HepG2 (cell line): Measurements from ENCODE around the gene NUDT3. TPM values are rescaled to one million over a fixed set of nuclear protein-coding genes. Genes with fewer than 3 reads are reported as not detected.

ENCODE experiments used
- BCL6 ChIP-seq: IDR thresholded peaks from 2 replicates; pipeline ENCODE4 v1.6.1; 2016; ENCODE audit warnings: missing genetic modification reagents, missing compliant biosample characterization
- BRD4 ChIP-seq: sonication (generic); formaldehyde crosslinking; IDR thresholded peaks from 2 replicates; pipeline ENCODE4 v1.4.0; 2020; ENCODE audit warnings: missing genetic modification reagents
- FOXA3 ChIP-seq: IDR thresholded peaks from 2 replicates; pipeline ENCODE4 v1.6.1; 2016; ENCODE audit warnings: missing genetic modification reagents, missing compliant biosample characterization
- HES4 ChIP-seq: sonication (generic); formaldehyde crosslinking; IDR thresholded peaks from 2 replicates; pipeline ENCODE4 v1.9.0; 2021; ENCODE audit warnings: mild to moderate bottlenecking, missing genetic modification reagents, borderline replicate concordance
- HNF4G ChIP-seq, 2 experiments: sonication (generic) in 1 of 2; formaldehyde crosslinking in 1 of 2; IDR thresholded peaks; 2 replicates each; pipeline versions ENCODE4 v1.4.0 to v1.6.1; 2011 to 2020; ENCODE audit warnings: borderline replicate concordance in 2 of 2, low read depth in 2 of 2, mild to moderate bottlenecking in 2 of 2, low read length in 1 of 2, missing genetic modification reagents in 1 of 2, moderate library complexity in 1 of 2
- MAFK ChIP-seq, 2 experiments: IDR thresholded peaks in 1 of 2; conservative IDR thresholded peaks in 1 of 2; 2 replicates each; pipeline ENCODE4 v1.6.1; 2011; ENCODE audit warnings: improper control_type of control experiment in 2 of 2, low read length in 2 of 2
- NAIF1 ChIP-seq: sonication (generic); formaldehyde crosslinking; IDR thresholded peaks from 2 replicates; pipeline ENCODE4 v1.5.0; 2020; ENCODE audit warnings: mild to moderate bottlenecking, missing genetic modification reagents, borderline replicate concordance
- NR2F6 ChIP-seq, 2 experiments: IDR thresholded peaks; 2 replicates each; pipeline ENCODE4 v1.6.1; 2016; ENCODE audit warnings: antibody characterized with exemption in 1 of 2, mild to moderate bottlenecking in 1 of 2
- PHF21A ChIP-seq: sonication (generic); formaldehyde crosslinking; IDR thresholded peaks from 2 replicates; pipeline ENCODE4 v1.5.0; 2020; ENCODE audit warnings: mild to moderate bottlenecking, missing genetic modification reagents
- RARG ChIP-seq: sonication (generic); formaldehyde crosslinking; IDR thresholded peaks from 2 replicates; pipeline ENCODE4 v1.4.0; 2020; ENCODE audit warnings: low read depth, mild to moderate bottlenecking, missing genetic modification reagents
- RFX5 ChIP-seq: IDR thresholded peaks from 2 replicates; pipeline ENCODE4 v1.6.1; 2011; ENCODE audit warnings: low read depth, low read length, improper control_type of control experiment
- ZNF235 ChIP-seq: sonication (generic); formaldehyde crosslinking; IDR thresholded peaks from 2 replicates; pipeline ENCODE4 v1.8.1; 2023; ENCODE audit warnings: mild to moderate bottlenecking, missing genetic modification reagents, borderline replicate concordance
- ZNF614 ChIP-seq: IDR thresholded peaks from 2 replicates; pipeline ENCODE4 v1.6.1; 2018; ENCODE audit warnings: missing biosample characterization, missing genetic modification reagents, inconsistent platforms, borderline replicate concordance
- ZNF616 ChIP-seq: sonication (generic); formaldehyde crosslinking; IDR thresholded peaks from 2 replicates; pipeline ENCODE4 v1.5.0; 2020; ENCODE audit warnings: low read depth, mild to moderate bottlenecking, missing genetic modification reagents
- ZNF788 ChIP-seq: sonication (generic); formaldehyde crosslinking; IDR thresholded peaks from 2 replicates; pipeline ENCODE4 v1.5.0; 2020; ENCODE audit warnings: mild to moderate bottlenecking, missing genetic modification reagents, borderline replicate concordance
- polyA plus RNA-seq, 8 experiments: library from polyadenylated mRNA; depleted of rRNA in 3 of 8; stranded (reverse) in 7 of 8; unstranded in 1 of 8; fragments of >200 nt; fragmentation: Illumina TruSeq in 4 of 8; extraction: Trizol in 4 of 8; gene quantifications; 2 replicates each; pipeline versions ENCODE4 v1.2.1 to v1.2.3, GENCODE V29; 2011 to 2016; ENCODE audit warnings: low read depth in 4 of 8, missing spikeins in 1 of 8, mixed read lengths in 1 of 8; ENCODE audit not compliant: insufficient read depth in 1 of 8
- total RNA-seq, 5 experiments: library from RNA; depleted of rRNA; stranded (reverse); fragments of >200 nt; fragmentation: Illumina TruSeq; extraction: Trizol; gene quantifications; 2 replicates each; pipeline ENCODE4 v1.2.3, GENCODE V29; 2016; ENCODE audit warnings: low read depth in 1 of 5
- TF ChIP-seq, protein P1 (sequence below): sonication (generic); formaldehyde crosslinking; IDR thresholded peaks from 2 replicates; pipeline ENCODE4 v1.4.0; 2020; ENCODE audit warnings: missing genetic modification reagents
- TF ChIP-seq, protein P2 (sequence below): sonication (generic); formaldehyde crosslinking; IDR thresholded peaks from 2 replicates; pipeline ENCODE4; 2020; ENCODE audit warnings: missing genetic modification reagents, mild to moderate bottlenecking, borderline replicate concordance
- TF ChIP-seq, protein P3 (sequence below): sonication (generic); formaldehyde crosslinking; IDR thresholded peaks from 2 replicates; pipeline ENCODE4 v1.4.0; 2020; ENCODE audit warnings: missing genetic modification reagents

Gene NUDT3
- total and polyA plus RNA-seq, 2 of the 13 experiments (the other 11 are each of a cell fraction or from before 2014, with no cell fraction given) = 20.2 to 20.6 TPM

DNA sequence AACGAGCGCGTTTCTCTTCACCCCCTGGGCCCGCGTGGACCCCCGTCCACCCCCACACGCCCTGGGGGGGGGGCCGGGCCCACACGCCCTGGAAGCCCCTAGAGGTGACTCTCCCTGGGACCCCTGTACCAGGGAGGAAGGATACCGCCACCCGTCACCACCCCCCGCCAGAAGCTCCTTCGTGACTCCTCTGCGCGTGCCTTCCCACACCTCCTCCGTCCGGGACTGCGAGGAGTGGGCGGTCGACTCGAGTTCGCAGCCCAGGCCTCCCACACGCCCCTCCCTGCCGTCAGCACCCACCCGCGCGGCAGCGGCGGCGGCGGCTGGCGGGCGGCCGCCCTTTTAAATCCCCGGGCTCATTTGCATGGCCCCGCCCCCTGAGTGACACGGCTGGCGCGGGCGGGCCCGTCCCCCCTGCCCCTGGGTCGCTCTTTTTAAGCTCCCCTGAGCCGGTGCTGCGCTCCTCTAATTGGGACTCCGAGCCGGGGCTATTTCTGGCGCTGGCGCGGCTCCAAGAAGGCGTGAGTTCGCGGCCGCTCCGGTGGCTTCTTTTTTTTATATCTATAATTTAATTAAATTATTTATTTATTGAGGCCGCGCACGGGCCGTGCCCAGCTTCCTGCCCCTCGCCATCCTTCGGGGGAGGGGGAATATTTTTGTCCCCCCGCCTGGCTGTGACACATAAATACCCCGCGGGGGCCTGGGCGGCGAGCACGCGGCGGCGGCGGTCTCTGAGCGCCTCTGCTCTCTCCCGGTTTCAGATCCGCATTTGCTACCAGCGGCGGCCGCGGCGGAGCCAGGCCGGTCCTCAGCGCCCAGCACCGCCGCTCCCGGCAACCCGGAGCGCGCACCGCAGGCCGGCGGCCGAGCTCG, 155.8 kb downstream of the NUDT3 start, which contains the start of gene HMGA1 (continued):
- TF ChIP-seq RARG (CRISPR knock-in tag) (no peak), ZNF614 (CRISPR knock-in tag) (no peak), NR2F6 (IDR thresholded peaks at IDR 0.05) (no peak), NR2F6 (CRISPR knock-in tag; IDR thresholded peaks at IDR 0.05) (no peak), BCL6 (no peak), RFX5 (no peak), ZNF235 (peak; percentile 85), PHF21A (CRISPR knock-in tag) (peak; percentile 3; the same call in 1 of the 2 replicates), FOXA3 (no peak), MAFK (conservative IDR thresholded peaks at IDR 0.05 in 1 of 2, IDR thresholded peaks at IDR 0.05 in 1 of 2; ENCODE audit: low read length in 2 of 2) (no peak), HNF4G (IDR thresholded peaks at IDR 0.05; ENCODE audit: borderline replicate concordance, low read depth, low read length) (peak; percentile 4; the same call in 1 of the 2 replicates), HNF4G (CRISPR knock-in tag; IDR thresholded peaks at IDR 0.05; ENCODE audit: borderline replicate concordance, low read depth) (no peak), ZNF616 (CRISPR knock-in tag) (no peak), HES4 (0 out of 2 replicates have a peak, but pooled peaks have one; percentile 21), NAIF1 (CRISPR knock-in tag) (no peak), ZNF788 (peak; percentile 33; the same call in 1 of the 2 replicates), BRD4 (no peak)
- TF ChIP-seq, protein P1, sequence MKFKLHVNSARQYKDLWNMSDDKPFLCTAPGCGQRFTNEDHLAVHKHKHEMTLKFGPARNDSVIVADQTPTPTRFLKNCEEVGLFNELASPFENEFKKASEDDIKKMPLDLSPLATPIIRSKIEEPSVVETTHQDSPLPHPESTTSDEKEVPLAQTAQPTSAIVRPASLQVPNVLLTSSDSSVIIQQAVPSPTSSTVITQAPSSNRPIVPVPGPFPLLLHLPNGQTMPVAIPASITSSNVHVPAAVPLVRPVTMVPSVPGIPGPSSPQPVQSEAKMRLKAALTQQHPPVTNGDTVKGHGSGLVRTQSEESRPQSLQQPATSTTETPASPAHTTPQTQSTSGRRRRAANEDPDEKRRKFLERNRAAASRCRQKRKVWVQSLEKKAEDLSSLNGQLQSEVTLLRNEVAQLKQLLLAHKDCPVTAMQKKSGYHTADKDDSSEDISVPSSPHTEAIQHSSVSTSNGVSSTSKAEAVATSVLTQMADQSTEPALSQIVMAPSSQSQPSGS (CRISPR knock-in tag) = no peak
- TF ChIP-seq, protein P2, sequence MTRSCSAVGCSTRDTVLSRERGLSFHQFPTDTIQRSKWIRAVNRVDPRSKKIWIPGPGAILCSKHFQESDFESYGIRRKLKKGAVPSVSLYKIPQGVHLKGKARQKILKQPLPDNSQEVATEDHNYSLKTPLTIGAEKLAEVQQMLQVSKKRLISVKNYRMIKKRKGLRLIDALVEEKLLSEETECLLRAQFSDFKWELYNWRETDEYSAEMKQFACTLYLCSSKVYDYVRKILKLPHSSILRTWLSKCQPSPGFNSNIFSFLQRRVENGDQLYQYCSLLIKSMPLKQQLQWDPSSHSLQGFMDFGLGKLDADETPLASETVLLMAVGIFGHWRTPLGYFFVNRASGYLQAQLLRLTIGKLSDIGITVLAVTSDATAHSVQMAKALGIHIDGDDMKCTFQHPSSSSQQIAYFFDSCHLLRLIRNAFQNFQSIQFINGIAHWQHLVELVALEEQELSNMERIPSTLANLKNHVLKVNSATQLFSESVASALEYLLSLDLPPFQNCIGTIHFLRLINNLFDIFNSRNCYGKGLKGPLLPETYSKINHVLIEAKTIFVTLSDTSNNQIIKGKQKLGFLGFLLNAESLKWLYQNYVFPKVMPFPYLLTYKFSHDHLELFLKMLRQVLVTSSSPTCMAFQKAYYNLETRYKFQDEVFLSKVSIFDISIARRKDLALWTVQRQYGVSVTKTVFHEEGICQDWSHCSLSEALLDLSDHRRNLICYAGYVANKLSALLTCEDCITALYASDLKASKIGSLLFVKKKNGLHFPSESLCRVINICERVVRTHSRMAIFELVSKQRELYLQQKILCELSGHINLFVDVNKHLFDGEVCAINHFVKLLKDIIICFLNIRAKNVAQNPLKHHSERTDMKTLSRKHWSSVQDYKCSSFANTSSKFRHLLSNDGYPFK = peak; percentile 48; the same call in 1 of the 2 replicates
- TF ChIP-seq, protein P3, sequence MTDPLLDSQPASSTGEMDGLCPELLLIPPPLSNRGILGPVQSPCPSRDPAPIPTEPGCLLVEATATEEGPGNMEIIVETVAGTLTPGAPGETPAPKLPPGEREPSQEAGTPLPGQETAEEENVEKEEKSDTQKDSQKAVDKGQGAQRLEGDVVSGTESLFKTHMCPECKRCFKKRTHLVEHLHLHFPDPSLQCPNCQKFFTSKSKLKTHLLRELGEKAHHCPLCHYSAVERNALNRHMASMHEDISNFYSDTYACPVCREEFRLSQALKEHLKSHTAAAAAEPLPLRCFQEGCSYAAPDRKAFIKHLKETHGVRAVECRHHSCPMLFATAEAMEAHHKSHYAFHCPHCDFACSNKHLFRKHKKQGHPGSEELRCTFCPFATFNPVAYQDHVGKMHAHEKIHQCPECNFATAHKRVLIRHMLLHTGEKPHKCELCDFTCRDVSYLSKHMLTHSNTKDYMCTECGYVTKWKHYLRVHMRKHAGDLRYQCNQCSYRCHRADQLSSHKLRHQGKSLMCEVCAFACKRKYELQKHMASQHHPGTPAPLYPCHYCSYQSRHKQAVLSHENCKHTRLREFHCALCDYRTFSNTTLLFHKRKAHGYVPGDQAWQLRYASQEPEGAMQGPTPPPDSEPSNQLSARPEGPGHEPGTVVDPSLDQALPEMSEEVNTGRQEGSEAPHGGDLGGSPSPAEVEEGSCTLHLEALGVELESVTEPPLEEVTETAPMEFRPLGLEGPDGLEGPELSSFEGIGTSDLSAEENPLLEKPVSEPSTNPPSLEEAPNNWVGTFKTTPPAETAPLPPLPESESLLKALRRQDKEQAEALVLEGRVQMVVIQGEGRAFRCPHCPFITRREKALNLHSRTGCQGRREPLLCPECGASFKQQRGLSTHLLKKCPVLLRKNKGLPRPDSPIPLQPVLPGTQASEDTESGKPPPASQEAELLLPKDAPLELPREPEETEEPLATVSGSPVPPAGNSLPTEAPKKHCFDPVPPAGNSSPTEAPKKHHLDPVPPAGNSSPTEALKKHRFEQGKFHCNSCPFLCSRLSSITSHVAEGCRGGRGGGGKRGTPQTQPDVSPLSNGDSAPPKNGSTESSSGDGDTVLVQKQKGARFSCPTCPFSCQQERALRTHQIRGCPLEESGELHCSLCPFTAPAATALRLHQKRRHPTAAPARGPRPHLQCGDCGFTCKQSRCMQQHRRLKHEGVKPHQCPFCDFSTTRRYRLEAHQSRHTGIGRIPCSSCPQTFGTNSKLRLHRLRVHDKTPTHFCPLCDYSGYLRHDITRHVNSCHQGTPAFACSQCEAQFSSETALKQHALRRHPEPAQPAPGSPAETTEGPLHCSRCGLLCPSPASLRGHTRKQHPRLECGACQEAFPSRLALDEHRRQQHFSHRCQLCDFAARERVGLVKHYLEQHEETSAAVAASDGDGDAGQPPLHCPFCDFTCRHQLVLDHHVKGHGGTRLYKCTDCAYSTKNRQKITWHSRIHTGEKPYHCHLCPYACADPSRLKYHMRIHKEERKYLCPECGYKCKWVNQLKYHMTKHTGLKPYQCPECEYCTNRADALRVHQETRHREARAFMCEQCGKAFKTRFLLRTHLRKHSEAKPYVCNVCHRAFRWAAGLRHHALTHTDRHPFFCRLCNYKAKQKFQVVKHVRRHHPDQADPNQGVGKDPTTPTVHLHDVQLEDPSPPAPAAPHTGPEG (CRISPR knock-in tag) = peak; percentile 86; the same call in 1 of the 2 replicates
